ENCODE results near the gene THOC7. TPM values are rescaled to one million over a fixed set of nuclear protein-coding genes. Genes with fewer than 3 reads are reported as not detected.

The THOC7 gene
- total RNA-seq, 1 experiment from 2014 or later = 53.0 TPM

DNA sequence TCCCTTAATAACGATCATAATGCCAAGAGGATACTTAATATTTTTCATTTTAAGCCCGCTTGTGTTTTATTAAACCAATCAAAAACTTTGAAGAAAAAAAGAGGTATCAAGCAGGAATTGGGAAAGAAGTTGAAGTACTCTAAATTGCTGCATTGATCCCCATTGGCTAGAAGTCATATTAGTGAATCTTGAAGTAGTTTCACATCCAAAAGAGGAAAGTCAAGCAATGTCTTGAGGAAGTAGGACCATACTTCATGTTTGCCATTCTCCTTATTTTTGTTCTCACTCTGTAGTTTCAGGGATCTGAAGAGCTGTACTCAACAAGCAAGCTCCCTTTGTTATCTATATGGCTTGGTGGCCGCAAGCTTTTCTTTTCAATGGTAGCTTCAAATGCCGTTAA lies 46.4 kb upstream of the THOC7 start:
- Mint-ChIP-seq H3K27ac (no peak overlapping the region), H3K4me1 (peaks cover 35% of the 10 kb centered on the region), H3K9me3 (no peaks in the 10 kb centered on the region), H3K4me3 (peak overlapping the region; percentile 12; the same call in 1 of the 2 replicates), H3K36me3 (no peaks in the 10 kb centered on the region; the same call in 1 of the 2 replicates), H3K27me3 (ENCODE audit: low read depth) (peaks cover 3% of the 10 kb centered on the region; the same call in 1 of the 2 replicates)
- POLR2A ChIA-PET = no interaction called here
- CTCF ChIA-PET = interaction anchor here (0.9 kb wide), 1 partner anchor 82 kb away, joined by 3 read pairs; no protein-coding TSS in a partner anchor
- ATAC-seq (no peak), DNase-seq (ENCODE audit: low spot score) (no peak)
- TF ChIP-seq RELA (CRISPR knock-in tag; IDR thresholded peaks at IDR 0.05; ENCODE audit: borderline replicate concordance) (no peak), NFATC4 (CRISPR knock-in tag; IDR thresholded peaks at IDR 0.05) (no peak), SP1 (CRISPR knock-in tag; conservative IDR thresholded peaks at IDR 0.05) (no peak), PRRX2 (CRISPR knock-in tag; IDR thresholded peaks at IDR 0.05) (no peak), TCF7 (CRISPR knock-in tag; IDR thresholded peaks at IDR 0.05; ENCODE audit: low read depth) (no peak)

GRCh38 chr3:63909431-63909830 lies 45.8 kb upstream of the THOC7 start:
- ChIA-PET POLR2A (no interaction called here), CTCF (no interaction called here)
- TF ChIP-seq ZBTB21 (CRISPR knock-in tag; IDR thresholded peaks at IDR 0.05; ENCODE audit: borderline replicate concordance) = no peak
- no peak for TF ChIP-seq NR3C1 (CRISPR knock-in tag; conservative IDR thresholded peaks at IDR 0.05; ENCODE audit: low read depth)
- TF ChIP-seq RORB (CRISPR knock-in tag; IDR thresholded peaks at IDR 0.05) = no peak
- no peak for TF ChIP-seq ERG (CRISPR knock-in tag; IDR thresholded peaks at IDR 0.05)
- no peak for TF ChIP-seq ZNF281 (CRISPR knock-in tag; IDR thresholded peaks at IDR 0.05)
- no peak for TF ChIP-seq JAZF1 (CRISPR knock-in tag; IDR thresholded peaks at IDR 0.05)
- TF ChIP-seq SMAD3 (CRISPR knock-in tag; IDR thresholded peaks at IDR 0.05; ENCODE audit: borderline replicate concordance) = no peak
- no peak for TF ChIP-seq ZNF532 (CRISPR knock-in tag; IDR thresholded peaks at IDR 0.05; ENCODE audit: borderline replicate concordance)
- TF ChIP-seq ETV6 (CRISPR knock-in tag; IDR thresholded peaks at IDR 0.05) = no peak
- no peak for TF ChIP-seq USF2 (CRISPR knock-in tag; IDR thresholded peaks at IDR 0.05)
- Mint-ChIP-seq H3K9me3 (no peaks in the 10 kb centered on the region), H3K4me1 (peaks cover 38% of the 10 kb centered on the region), H3K36me3 (no peaks in the 10 kb centered on the region), H3K27me3 (ENCODE audit: low read depth) (peaks cover 1% of the 10 kb centered on the region; the same call in 1 of the 2 replicates), H3K4me3 (no peak overlapping the region), H3K27ac (no peak overlapping the region)
- no peak for DNase-seq (ENCODE audit: low spot score)
- no peak for ATAC-seq
